H9 (cell line): ENCODE measurements around the gene ZNF70. TPM values are rescaled to one million over a fixed set of nuclear protein-coding genes. Genes with fewer than 3 reads are reported as not detected.

Experiments
- DNase-seq: peaks from one replicate; pipeline ENCODE4 v3.0.0-alpha.2; 2017
- H2AFZ ChIP-seq: one replicate; pipeline ENCODE4 v1.6.1; 2013; ENCODE audit warnings: mild to moderate bottlenecking, low read length, control low read depth, moderate library complexity
- H2AK5ac ChIP-seq: 2 replicates; pipeline ENCODE4 v1.6.1; 2013; ENCODE audit warnings: low read length, control low read depth, mixed read lengths; ENCODE audit not compliant: insufficient read length
- H2BK120ac ChIP-seq: one replicate; pipeline ENCODE4 v1.6.1; 2013; ENCODE audit warnings: low read depth, mild to moderate bottlenecking, low read length, control low read depth, inconsistent platforms; ENCODE audit not compliant: poor library complexity, severe bottlenecking
- H2BK12ac ChIP-seq: 2 replicates; pipeline ENCODE4 v1.6.1; 2013; ENCODE audit warnings: low read length, control low read depth, mixed read lengths, low read depth; ENCODE audit not compliant: insufficient read length
- H2BK15ac ChIP-seq: 2 replicates; pipeline ENCODE4 v1.6.1; 2013; ENCODE audit warnings: low read depth, low read length, control low read depth
- H2BK20ac ChIP-seq: one replicate; pipeline ENCODE4 v1.6.1; 2013; ENCODE audit warnings: low read depth, mild to moderate bottlenecking, low read length, control low read depth, inconsistent platforms; ENCODE audit not compliant: poor library complexity, severe bottlenecking
- H2BK5ac ChIP-seq: 2 replicates; pipeline ENCODE4 v1.6.1; 2013; ENCODE audit warnings: low read length, control low read depth, mixed read lengths; ENCODE audit not compliant: insufficient read length
- H3K14ac ChIP-seq: 2 replicates; pipeline ENCODE4 v1.6.1; 2013; ENCODE audit warnings: low read length, control low read depth; ENCODE audit not compliant: insufficient read depth
- H3K18ac ChIP-seq: 2 replicates; pipeline ENCODE4 v1.6.1; 2013; ENCODE audit warnings: low read depth, mild to moderate bottlenecking, mixed read lengths, low read length, control low read depth; ENCODE audit not compliant: insufficient read length
- H3K23ac ChIP-seq: 2 replicates; pipeline ENCODE4 v1.6.1; 2013; ENCODE audit warnings: low read length, control low read depth, mixed read lengths, low read depth; ENCODE audit not compliant: insufficient read length
- H3K23me2 ChIP-seq: 2 replicates; pipeline ENCODE4 v1.6.1; 2013; ENCODE audit warnings: low read depth, mild to moderate bottlenecking, mixed read lengths, low read length, control low read depth; ENCODE audit not compliant: insufficient read length, poor library complexity, severe bottlenecking
- H3K27ac ChIP-seq: 2 replicates; pipeline ENCODE4 v1.5.1; 2013; ENCODE audit warnings: low read length, control low read depth, mixed read lengths, low read depth; ENCODE audit not compliant: insufficient read length
- H3K27me3 ChIP-seq: 2 replicates; pipeline ENCODE4 v1.6.1; 2013; ENCODE audit warnings: low read length, control low read depth, inconsistent platforms; ENCODE audit not compliant: insufficient read depth
- H3K4ac ChIP-seq: 2 replicates; pipeline ENCODE4 v1.6.1; 2013; ENCODE audit warnings: low read depth, mild to moderate bottlenecking, control low read depth, inconsistent platforms, low read length, moderate library complexity
- H3K4me1 ChIP-seq: 2 replicates; pipeline ENCODE4 v1.6.1; 2013; ENCODE audit warnings: low read length, control low read depth, inconsistent platforms; ENCODE audit not compliant: insufficient read depth
- H3K4me2 ChIP-seq: 2 replicates; pipeline ENCODE4 v1.6.1; 2013; ENCODE audit warnings: low read length, control low read depth, mixed read lengths; ENCODE audit not compliant: insufficient read length, insufficient read depth
- H3K56ac ChIP-seq: 2 replicates; pipeline ENCODE4 v1.6.1; 2013; ENCODE audit warnings: low read depth, mild to moderate bottlenecking, mixed read lengths, low read length, control low read depth; ENCODE audit not compliant: insufficient read length
- H3K79me1 ChIP-seq: 2 replicates; pipeline ENCODE4 v1.6.1; 2013; ENCODE audit warnings: low read depth, mild to moderate bottlenecking, moderate library complexity, low read length, control low read depth, inconsistent platforms; ENCODE audit not compliant: insufficient read depth, poor library complexity, severe bottlenecking
- H3K79me2 ChIP-seq: 2 replicates; pipeline ENCODE4 v1.6.1; 2013; ENCODE audit warnings: low read length, control low read depth, inconsistent platforms; ENCODE audit not compliant: insufficient read depth
- H3K9ac ChIP-seq: 2 replicates; pipeline ENCODE4 v1.6.1; 2013; ENCODE audit warnings: low read length, control low read depth, mixed read lengths; ENCODE audit not compliant: insufficient read length; ENCODE audit errors: extremely low read depth
- H3K9me3 ChIP-seq: one replicate; pipeline ENCODE4 v1.6.1; 2013; ENCODE audit warnings: low read depth, low read length, inconsistent platforms; ENCODE audit not compliant: control insufficient read depth
- H3T11ph ChIP-seq: one replicate; pipeline ENCODE4 v1.6.1; 2013; ENCODE audit warnings: mild to moderate bottlenecking, low read length, control low read depth, inconsistent platforms
- H4K20me1 ChIP-seq: one replicate; pipeline ENCODE4 v1.6.1; 2013; ENCODE audit not compliant: control insufficient read depth, insufficient read length, insufficient read depth
- H4K5ac ChIP-seq: 2 replicates; pipeline ENCODE4 v1.6.1; 2013; ENCODE audit warnings: low read depth, mild to moderate bottlenecking, mixed read lengths, low read length, control low read depth; ENCODE audit not compliant: insufficient read length
- H4K8ac ChIP-seq: replicated peaks from 2 replicates; pipeline ENCODE4 v1.6.1; 2013; ENCODE audit warnings: low read length, control low read depth, mixed read lengths, low read depth; ENCODE audit not compliant: insufficient read length
- H4K91ac ChIP-seq: 2 replicates; pipeline ENCODE4 v1.6.1; 2013; ENCODE audit warnings: low read depth, mild to moderate bottlenecking, moderate library complexity, mixed read lengths, low read length, control low read depth; ENCODE audit not compliant: insufficient read length
- H3K27ac Mint-ChIP-seq, 3 experiments: 2 replicates in 2 of 3; 3 replicates in 1 of 3; pipeline ENCODE4 v1.8.0; 2020 to 2021; ENCODE audit warnings: mixed read lengths in 3 of 3, mild to moderate bottlenecking in 1 of 3, moderate library complexity in 1 of 3
- H3K27me3 Mint-ChIP-seq: 2 replicates; pipeline ENCODE4 v1.8.0; 2021; ENCODE audit warnings: low read depth, mild to moderate bottlenecking, moderate library complexity, mixed read lengths
- H3K36me3 Mint-ChIP-seq, 3 experiments: 2 replicates in 2 of 3; 3 replicates in 1 of 3; pipeline ENCODE4 v1.8.0; 2020 to 2021; ENCODE audit warnings: low read depth in 3 of 3, mixed read lengths in 3 of 3; ENCODE audit not compliant: insufficient read depth in 1 of 3
- H3K4me1 Mint-ChIP-seq, 2 experiments: 2 replicates each; pipeline ENCODE4 v1.8.0; 2020; ENCODE audit warnings: mixed read lengths in 2 of 2
- H3K4me3 Mint-ChIP-seq, 2 experiments: 2 replicates in 1 of 2; 3 replicates in 1 of 2; pipeline ENCODE4 v1.8.0; 2020 to 2021; ENCODE audit warnings: mild to moderate bottlenecking in 2 of 2, mixed read lengths in 2 of 2, moderate library complexity in 1 of 2
- H3K9me3 Mint-ChIP-seq, 2 experiments: 2 replicates in 1 of 2; 3 replicates in 1 of 2; pipeline ENCODE4 v1.8.0; 2020; ENCODE audit warnings: mild to moderate bottlenecking in 2 of 2, mixed read lengths in 2 of 2, moderate library complexity in 1 of 2
- WGBS: extraction: QIAGEN DNeasy Blood & Tissue Kit; methylation state at CpG from one replicate; pipeline ENCODE4 v1.1.7; 2013; ENCODE audit warnings: missing lambda C conversion rate, low lambda C conversion rate, mixed read lengths; ENCODE audit not compliant: insufficient read length; ENCODE audit errors: extremely low coverage; 5-methylcytosine and 5-hydroxymethylcytosine counted together
- total RNA-seq: library from RNA; stranded (reverse); gene quantifications from 2 replicates; pipeline ENCODE4 v1.2.1, GENCODE V29; 2021
- TF ChIP-seq, protein P1 (sequence below): fragments of 200-600 bp; sonication (generic); conservative IDR thresholded peaks from 3 replicates; pipeline ENCODE4 v1.8.0; 2021; ENCODE audit warnings: antibody characterized with exemption, mild to moderate bottlenecking

The ZNF70 gene
- total RNA-seq, 1 experiment from 2014 or later = 3.5 TPM

DNA sequence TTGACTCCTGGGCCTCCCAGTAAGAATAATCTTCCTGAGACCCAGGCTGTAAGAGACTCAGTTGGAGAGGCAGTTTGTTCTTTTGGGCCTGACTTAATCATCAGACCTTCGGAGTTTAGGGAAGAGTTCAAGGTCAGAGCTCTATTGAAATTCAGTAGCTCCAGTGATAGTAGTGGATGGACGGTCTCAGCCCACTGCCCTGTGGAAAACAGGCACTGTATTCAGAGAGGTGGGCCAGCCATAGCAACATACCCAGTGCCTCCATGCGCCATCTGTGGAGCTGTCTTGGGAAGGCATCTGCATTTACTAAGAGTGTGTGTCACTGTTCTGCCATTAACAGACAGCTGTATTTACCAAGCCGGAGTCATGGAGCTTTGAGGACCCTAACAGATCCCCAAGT is 38.7 kb upstream of the ZNF70 start:
- Histone ChIP-seq H3K4me2 (no peak overlapping the region), H2BK5ac (no peak overlapping the region), H3K18ac (no peak overlapping the region), H2AK5ac (no peak overlapping the region), H4K5ac (no peak overlapping the region), H2AFZ (no peak overlapping the region), H3T11ph (no peak overlapping the region), H2BK20ac (no peak overlapping the region), H4K91ac (no peak overlapping the region), H4K20me1 (no peaks in the 10 kb centered on the region), H3K56ac (no peak overlapping the region), H3K23ac (no peak overlapping the region), H3K9ac (no peak overlapping the region), H3K23me2 (peaks cover 2% of the 10 kb centered on the region), H3K27ac (no peak overlapping the region), H2BK120ac (no peak overlapping the region), H2BK12ac (no peak overlapping the region), H3K9me3 (no peaks in the 10 kb centered on the region), H4K8ac (no peak overlapping the region), H3K4me1 (peaks cover 2% of the 10 kb centered on the region; the same call in 1 of the 2 replicates), H3K79me2 (peaks cover 16% of the 10 kb centered on the region; the same call in 1 of the 2 replicates), H2BK15ac (no peak overlapping the region), H3K79me1 (no peaks in the 10 kb centered on the region), H3K27me3 (no peaks in the 10 kb centered on the region; the same call in 1 of the 2 replicates), H3K14ac (no peak overlapping the region), H3K4ac (no peak overlapping the region)
- DNase-seq = no peak
- Mint-ChIP-seq H3K27ac (peak overlapping the region in 2 of 3 experiments; percentile 19 to 39; a peak in 3 of 7 replicates), H3K27me3 (no peaks in the 10 kb centered on the region), H3K36me3 (peaks cover 14 to 36% (median 34%) of the 10 kb centered on the region in 3 experiments; a peak in 6 of 7 replicates), H3K9me3 (no peaks in the 10 kb centered on the region), H3K4me3 (peak overlapping the region in 1 of 2 experiments; percentile 13; a peak in 1 of 5 replicates), H3K4me1 (peaks cover 22 to 30% of the 10 kb centered on the region in 2 experiments)
- TF ChIP-seq, protein P1, sequence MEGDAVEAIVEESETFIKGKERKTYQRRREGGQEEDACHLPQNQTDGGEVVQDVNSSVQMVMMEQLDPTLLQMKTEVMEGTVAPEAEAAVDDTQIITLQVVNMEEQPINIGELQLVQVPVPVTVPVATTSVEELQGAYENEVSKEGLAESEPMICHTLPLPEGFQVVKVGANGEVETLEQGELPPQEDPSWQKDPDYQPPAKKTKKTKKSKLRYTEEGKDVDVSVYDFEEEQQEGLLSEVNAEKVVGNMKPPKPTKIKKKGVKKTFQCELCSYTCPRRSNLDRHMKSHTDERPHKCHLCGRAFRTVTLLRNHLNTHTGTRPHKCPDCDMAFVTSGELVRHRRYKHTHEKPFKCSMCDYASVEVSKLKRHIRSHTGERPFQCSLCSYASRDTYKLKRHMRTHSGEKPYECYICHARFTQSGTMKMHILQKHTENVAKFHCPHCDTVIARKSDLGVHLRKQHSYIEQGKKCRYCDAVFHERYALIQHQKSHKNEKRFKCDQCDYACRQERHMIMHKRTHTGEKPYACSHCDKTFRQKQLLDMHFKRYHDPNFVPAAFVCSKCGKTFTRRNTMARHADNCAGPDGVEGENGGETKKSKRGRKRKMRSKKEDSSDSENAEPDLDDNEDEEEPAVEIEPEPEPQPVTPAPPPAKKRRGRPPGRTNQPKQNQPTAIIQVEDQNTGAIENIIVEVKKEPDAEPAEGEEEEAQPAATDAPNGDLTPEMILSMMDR = peak; percentile 30; the same call in 1 of the 3 replicates
- WGBS = no CpG with 5 or more reads among the region's 4 CpGs
